Superior temporal gyrus (tissue), 1 donor: ENCODE data around the gene STIP1.
A peak's percentile ranks its signal among the peaks of the same experiment; 100 is the strongest.

Experiments
- DNase-seq: peaks from one replicate; pipeline ENCODE4 v3.0.0-alpha.2; 2016; ENCODE audit errors: extremely low spot score

The STIP1 gene

DNA sequence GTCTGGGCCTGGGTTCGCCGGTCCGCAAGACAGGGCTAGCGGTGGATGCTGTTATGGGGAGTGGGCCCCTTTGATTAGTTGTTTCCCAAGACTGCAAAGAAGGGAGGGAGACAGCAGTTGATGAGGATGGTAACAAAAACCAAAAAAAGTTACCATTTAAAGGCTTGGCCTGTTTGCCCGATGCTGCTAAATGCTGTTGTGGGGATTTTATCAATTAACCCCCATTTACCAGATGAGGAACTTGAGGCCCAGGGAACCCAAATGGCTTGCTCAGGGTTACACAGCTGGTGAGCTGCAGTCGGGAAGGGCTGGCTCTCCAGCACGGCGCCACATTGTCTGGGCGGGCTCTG is 36.7 kb downstream of the STIP1 start:
- no peak for DNase-seq

DNA sequence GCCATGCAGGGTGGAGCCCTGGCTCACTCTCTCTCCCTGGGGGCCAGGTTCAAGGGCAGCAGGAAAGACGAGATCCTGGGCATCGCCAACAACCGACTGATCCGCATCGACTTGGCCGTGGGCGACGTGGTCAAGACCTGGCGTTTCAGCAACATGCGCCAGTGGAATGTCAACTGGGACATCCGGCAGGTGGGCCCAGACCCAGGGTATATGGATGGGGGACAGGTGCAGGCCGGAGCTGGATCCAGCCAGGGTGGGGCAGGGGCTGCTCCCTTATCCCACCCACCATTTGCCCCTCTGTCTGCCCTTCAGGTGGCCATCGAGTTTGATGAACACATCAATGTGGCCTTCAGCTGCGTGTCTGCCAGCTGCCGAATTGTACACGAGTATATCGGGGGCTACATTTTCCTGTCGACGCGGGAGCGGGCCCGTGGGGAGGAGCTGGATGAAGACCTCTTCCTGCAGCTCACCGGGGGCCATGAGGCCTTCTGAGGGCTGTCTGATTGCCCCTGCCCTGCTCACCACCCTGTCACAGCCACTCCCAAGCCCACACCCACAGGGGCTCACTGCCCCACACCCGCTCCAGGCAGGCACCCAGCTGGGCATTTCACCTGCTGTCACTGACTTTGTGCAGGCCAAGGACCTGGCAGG is 37.2 kb downstream of the STIP1 start:
- DNase-seq, result no peak

DNA sequence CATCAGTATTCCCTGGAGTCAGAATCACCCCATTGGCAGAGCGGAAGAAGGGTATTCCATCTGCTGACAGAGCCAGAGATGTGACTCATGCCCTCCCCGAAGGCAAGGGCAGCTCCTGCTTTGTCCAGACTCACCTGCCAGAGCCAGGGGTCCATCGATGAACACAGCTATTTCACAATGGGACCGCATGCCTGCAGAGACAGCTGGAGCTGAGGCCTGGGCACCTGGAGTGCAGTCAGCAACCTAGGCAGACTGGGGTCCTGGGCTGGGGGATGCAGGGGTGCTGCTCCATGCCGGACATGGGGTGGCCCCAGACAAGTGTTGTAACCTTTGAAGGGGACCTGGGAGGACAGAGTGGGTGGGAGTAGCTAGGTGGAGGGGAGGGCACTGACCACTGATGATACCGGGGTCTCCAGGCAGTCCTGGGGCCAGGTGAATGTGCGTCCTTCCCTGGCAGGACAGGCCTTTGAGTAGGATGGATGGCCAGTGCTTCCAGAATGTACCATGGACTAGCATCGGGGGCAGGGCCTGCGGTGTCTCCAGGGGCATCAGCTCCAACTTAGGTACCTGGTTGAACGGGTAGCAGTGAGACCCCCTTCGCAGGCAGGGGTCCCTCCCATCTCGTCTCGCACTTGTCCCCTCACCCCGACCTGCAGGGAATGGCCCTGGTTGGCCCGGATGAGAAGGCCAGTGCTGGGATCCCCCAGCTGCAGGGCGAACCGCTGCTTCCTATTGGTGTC is 38.4 kb downstream of the STIP1 start:
- DNase-seq, result no peak

DNA sequence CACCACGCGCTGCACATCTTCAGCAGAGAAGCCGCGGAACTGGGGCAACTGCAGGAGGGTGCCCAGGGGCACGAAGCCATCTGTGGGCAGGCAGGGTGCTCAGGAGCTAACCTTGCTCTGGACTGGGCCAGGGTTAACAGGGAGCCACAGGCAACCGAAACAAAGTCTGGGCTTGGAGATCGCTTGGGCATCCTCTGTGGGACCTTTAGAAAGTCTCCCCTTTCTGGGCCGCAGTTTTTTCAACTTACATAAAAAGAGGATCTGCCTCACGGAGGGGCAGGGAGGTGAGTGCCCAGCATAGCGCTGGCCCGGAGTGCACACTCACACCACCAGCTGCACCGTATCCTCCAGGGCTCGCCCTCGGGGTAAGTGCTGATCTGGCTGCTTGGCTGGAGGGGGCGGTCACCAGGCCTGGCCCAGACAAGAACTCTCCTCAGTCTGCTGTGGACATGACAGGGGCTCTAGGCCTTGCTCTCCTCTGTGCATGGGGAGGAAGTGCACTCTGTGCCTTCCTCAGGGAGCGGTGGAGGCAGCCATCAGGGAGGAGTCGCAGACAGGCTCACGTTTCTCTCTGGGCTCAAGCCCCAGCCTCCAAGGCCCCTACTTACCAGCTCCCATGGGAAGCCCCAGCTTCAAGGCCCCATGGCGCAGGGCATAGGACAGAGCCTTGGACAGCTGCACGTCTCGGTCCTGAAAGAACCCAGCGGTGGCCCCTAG is 39.1 kb downstream of the STIP1 start:
- DNase-seq, result no peak

DNA sequence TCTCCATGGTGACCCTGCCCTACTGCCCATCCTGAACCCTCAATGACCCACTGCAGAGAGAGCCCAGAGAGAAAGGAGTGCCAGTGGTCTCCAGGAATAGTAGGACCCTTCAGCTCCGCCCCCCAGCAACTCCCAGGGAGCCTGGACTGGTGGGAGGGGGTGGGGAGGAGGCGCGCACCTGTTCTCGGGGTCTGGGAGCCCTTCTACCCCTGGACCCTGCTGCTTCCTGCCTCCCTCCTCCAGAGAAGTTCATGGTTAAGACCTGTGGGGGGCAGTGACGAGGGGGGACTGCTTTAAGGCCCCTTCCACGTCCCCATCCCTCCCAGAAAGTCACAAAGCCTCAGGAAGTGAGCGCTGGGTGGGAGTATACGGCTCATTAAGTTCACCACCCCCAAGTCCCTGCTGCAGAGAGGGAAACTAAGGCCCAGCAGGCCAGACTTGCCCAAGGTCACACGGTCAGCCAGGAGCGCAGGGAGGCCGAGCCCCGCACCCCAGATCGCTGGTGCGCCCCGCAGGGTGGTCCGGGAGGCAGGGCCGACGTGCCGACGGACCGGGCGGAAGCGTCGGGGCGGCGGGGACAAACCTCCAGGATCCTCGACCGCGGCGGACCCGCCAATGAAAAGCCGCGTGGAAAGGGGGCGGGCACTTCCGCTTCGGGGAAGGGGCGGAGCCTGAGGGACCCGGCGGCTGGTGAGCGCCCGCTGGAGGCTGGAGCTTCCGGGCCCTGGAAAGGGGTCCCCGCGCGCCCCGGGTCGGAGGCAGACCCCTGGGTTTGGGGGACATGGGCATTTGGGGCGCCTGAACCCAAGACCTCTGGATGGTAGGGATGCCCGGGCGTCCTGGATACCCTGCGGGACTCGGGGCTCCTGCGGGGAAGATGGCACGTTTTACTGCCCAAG is 39.9 kb downstream of the STIP1 start, which contains the start of the genes NUDT22 and TRPT1:
NUDT22 (plus strand) TSS at position 667 of the 899 bp plus-strand sequence. CDS start 379 bp downstream, outside the sequence.
TRPT1 (minus strand) TSS at position 579 of the 899 bp plus-strand sequence; CDS start at position 253, 326 bp downstream.
- DNase-seq, result peak; percentile 92

DNA sequence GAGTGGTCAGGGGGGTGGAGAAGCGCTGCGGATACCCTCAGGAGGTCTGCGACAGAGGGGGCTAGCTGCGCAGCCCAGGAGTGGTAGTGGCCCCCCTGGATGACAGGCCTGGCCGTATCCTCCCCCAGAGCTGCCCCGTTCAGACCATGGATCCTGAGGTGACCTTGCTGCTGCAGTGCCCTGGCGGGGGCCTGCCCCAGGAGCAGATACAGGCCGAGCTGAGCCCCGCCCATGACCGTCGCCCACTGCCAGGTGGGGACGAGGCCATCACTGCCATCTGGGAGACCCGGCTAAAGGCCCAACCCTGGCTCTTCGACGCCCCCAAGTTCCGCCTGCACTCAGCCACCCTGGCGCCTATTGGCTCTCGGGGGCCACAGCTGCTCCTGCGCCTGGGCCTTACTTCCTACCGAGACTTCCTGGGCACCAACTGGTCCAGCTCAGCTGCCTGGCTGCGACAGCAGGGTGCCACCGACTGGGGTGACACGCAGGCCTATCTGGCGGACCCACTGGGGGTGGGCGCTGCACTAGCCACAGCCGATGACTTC is 40.6 kb downstream of the STIP1 start:
- DNase-seq, result no peak

DNA sequence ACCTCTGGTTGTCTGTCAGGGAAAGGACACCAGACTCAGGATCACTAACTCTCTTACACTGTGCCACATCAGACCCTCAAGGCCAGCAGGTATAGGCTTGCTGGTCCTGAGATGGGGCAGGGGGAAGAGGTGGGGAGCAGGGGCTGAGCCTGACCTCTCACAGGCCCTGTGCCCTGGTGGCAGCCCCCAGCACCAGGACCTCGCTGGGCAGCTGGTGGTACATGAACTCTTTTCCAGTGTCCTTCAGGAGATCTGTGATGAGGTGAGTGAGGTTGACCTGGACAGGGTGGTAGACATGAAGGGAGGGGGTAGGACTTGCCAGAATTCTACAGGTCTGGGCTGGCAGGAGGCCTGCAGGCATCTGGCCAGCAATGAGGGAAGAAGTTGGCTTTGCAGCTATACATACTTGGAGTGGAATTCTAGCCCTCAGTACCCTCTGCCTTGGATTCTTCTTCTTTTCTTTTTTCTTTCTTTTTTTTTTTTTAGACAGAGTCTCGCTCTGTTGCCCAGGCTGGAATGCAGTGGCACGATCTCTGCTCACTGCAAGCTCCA is 41.5 kb downstream of the STIP1 start:
- DNase-seq, result no peak

DNA sequence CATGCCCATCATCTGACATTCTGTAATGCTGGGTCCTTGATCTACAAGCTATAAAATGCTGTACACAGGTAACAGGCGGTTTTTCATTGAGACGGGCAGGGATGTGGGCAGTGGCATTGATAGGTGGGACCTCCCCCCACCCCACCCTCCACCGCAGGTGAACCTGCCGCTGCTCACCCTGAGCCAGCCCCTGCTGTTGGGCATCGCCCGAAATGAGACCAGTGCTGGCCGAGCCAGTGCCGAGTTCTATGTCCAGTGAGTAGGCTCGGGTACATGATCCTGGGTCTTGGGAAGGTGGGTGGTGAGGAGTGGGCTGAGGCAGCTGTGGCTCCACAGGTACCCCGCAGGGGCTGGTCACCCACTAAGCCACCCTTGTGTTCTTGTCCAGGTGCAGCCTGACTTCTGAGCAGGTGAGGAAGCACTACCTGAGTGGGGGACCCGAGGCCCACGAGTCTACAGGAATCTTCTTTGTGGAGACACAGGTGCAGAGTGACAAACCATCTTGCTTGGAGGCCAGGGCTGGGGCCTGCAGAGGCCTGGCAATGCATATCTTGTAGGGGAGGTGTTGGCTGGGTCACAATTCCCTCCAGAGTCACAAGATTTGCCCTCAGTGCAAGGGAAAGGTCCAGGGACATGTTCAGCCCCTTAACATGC is 43.2 kb downstream of the STIP1 start:
- DNase-seq, result no peak

DNA sequence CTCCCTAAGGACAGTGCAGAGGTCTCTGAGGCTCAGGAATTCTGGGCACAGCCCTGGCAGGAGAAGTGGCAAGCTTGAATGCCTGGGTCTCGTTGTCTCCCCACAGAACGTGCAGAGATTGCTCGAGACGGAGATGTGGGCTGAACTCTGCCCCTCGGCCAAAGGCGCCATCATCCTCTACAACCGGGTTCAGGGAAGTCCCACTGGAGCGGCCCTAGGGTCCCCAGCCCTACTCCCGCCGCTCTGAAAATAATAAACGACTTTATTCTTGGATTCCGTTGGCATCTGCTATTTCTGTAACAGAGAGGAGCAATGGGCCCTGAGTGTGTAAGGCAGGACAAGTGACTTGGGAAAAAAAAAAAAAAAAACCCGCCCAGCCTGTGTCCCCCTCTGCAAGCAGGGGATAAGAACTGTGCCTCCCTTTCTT is 43.8 kb downstream of the STIP1 start:
- DNase-seq, result no peak

DNA sequence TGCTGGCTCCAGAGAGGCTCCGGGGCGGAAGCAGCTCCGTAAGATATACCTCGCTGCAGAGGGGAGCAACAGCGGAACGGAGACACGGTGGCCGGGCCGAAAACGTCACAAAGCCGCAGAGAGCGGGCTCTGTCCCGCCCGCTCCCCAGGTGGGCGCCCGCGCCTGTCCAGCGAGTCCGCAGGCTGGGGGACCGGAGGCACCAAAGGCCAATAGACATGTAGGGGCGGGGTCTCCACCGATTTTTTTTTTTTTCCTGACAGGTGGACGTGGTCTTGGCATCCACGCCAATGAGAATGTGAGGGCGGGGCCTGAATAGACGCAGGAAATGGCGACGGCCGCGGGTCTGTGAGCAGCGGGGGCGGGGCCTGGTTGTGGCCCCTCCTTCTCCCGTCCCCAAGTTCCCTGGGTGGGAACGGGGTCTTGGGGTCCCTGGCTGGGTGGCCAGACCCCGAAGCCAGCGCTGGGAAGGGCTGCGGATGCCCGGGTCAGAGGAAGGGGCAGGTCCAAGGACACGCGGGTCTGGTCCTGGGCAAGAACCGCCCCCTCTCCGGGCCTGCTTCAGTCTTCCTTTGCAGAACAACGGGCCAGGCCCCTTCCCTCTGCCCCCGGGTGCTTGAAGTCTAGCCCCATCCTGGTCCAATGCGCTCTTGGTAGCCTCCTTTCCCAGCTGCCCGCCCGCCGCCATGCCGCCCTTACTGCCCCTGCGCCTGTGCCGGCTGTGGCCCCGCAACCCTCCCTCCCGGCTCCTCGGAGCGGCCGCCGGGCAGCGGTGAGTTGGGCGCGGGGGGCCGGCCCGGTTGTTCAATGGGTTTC is 44.4 kb downstream of the STIP1 start, which contains the start of gene DNAJC4:
DNAJC4 (plus strand) TSS at position 378 of the 814 bp plus-strand sequence; CDS start at position 685, 307 bp downstream.
- DNase-seq, result peak; percentile 93

DNA sequence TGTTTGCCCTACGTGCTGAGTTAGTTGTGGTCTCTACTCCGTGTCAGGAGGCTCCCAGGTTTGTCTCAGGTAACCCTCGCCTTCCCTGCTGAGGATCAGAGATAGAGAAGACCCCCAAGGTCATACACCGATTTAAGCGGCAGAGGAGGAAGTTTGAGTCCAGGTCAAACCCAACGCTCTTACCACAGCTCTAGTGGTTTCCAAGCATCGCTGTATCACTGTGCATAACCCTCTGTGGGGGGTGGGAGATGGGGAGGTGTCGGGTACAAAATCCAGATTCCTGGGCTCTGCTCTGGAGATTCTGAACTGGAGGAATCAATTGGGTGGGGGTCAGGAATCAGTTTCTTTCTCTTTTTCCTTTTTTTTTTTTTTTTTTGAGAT is 45.0 kb downstream of the STIP1 start:
- no peak for DNase-seq

DNA sequence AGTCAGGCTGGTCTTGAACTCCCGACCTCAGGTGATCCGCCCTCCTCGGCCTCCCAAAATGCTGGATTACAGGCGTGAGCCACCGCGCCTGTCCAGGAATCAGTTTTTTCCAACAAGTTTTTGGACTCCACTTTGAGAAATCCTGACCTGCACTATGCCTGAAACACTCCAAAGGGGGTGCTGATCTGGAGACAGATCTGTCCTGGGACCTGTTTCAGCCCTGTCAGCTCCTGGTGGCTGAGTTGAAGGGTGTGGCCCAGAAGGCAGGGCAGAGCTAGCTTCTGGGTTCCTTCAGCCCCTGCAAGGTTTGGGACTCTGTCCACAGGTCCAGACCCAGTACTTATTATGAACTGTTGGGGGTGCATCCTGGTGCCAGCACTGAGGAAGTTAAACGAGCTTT is 45.6 kb downstream of the STIP1 start:
- no peak for DNase-seq

DNA sequence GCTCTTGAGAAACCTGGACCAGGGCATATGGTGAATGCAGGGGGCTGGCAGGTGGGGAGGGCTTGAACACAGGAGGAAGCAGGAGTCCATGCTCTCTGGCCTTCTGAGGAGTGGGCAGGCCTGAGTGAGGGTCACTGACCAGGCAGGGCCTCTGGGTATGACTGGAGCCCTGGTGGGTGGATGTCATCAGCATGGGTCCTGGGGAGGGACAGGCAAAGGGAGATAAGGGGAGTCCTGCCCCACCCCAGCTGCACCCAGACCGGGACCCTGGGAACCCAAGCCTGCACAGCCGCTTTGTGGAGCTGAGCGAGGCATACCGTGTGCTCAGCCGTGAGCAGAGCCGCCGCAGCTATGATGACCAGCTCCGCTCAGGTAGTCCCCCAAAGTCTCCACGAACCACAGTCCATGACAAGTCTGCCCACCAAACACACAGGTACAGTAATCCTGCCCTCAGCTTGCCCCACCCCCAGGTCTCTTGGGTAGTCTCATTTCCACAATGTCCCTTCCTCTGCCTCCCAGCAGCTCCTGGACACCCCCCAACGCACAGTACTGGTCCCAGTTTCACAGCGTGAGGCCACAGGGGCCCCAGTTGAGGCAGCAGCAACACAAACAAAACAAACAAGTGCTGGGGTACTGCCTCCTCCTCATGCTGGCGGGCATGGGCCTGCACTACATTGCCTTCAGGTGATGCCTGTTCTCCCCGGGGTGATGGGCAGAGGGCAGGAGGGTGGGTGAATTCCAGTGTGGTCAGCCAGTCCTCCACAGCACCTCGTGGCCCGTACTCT is 46.4 kb downstream of the STIP1 start:
- DNase-seq, result no peak

DNA sequence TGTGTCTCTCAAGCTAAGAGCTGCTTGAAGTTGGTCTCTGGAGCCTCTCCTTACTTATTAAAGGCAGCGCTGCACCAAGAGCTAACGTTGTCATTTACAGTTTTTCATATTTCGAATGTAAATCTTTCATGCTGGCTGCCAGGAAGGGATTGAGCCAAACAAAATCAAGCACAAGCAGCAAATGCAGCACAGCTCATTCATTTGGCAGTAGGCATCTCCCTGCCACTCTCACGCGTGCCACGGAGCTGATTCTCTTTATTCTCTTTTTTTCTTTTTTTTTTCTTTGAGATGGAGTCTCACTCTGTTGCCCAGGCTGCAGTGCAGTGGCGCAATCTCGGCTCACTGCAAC is 47.0 kb downstream of the STIP1 start:
- no peak for DNase-seq

DNA sequence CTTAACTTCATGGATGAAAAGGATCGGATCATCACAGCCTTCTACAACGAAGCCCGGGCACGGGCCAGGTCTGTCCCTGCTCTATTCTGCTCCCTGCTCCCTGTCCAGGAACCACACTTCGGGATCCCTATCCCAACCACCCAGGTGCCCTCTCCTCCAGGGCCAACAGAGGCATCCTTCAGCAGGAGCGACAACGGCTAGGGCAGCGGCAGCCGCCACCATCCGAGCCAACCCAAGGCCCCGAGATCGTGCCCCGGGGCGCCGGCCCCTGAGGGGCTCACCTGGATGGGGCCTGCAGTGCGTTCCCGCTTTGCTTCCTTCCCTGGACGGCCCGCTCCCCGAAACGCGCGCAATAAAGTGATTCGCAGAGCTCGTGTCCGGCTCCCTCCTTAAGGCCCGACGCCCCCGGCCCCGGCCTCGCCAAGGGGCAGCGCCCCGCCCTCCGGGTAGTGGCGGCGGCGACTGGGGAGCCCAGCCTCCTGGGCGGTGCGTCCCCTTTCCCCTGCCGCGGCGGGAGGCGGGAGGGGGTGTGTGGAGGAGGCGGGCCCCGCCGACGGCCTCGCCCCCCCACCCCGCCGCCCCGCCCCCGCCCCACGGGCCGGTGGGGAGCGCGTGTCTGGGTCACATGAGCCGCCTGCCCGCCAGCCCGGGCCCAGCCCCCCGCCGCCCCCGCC is 48.1 kb downstream of the STIP1 start, which contains the start of gene VEGFB:
VEGFB (plus strand) TSS at position 672 of the 674 bp plus-strand sequence. CDS start 250 bp downstream, outside the sequence.
- DNase-seq, result no peak

DNA sequence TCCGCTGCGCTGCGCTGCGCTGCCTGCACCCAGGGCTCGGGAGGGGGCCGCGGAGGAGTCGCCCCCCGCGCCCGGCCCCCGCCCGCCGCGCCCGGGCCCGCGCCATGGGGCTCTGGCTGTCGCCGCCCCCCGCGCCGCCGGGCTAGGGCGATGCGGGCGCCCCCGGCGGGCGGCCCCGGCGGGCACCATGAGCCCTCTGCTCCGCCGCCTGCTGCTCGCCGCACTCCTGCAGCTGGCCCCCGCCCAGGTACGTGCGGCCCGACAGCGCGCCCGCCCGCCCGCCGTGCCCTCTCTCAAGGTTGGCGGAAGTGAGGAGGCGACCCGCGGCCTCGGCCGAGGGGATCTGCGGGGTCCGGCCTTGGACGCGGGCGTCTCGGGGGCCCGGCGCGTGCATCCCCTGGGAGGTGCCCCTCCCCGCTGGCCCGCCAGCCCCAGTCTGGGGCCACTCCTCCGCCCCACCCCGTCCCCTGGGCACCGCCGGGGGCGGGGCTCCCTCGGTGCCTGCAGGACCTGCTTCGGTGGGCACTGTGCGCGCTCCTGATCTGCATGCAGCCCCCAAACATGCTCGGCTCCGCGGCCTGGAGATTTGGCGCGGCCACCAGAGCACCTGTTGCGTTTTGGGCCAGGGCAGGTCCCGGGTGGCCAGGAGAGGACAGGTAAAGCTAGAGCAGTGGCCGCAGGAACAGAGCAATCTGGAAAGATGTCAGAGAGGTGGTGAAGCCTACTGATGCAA is 48.8 kb downstream of the STIP1 start:
- DNase-seq, result no peak

DNA sequence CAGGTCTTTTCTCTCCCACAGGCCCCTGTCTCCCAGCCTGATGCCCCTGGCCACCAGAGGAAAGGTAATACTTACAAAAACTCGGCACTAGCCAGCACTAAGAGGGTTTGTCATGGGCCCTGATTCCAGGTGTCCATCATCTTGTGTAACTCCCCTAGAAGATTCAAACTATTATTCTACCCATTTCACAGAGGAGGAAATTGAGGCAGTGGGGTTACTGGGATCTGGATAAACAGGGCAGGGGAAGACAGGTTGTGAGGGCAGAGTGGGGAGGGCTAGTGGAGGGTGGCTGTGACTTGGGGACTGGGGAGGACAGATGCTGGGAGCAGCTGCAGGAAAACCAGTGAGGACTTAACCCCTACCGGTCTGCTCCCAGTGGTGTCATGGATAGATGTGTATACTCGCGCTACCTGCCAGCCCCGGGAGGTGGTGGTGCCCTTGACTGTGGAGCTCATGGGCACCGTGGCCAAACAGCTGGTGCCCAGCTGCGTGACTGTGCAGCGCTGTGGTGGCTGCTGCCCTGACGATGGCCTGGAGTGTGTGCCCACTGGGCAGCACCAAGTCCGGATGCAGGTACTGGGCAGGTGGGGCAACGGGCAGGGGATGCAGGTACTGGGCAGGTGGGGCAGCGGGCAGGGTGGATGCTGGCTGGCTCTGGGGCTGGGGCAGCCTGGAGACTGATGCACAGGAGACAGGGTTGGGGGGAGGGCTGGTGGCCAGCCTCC is 49.6 kb downstream of the STIP1 start:
- no peak for DNase-seq
